ENCODE results near the gene DCANP1.

Gene DCANP1

DNA sequence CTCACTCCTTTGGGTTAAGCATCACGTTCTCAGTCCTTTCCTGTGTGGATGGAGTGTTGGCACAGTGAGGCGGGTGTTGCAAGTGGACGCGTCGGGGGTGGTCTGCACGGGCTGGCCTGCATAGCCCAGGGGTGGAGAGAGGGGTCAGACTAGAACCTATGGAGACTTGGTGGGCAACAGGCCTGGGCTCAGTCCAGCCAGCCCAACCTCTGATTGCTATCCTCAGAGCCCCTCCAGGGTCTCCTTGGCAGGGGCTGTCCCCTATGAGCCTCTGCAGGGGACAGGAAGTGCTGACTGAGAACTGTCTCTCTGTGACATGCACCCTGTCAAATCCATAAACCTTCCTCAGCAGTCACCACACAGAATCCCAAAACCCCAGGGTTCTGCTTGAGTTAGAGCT is 2.3 kb downstream of the DCANP1 start:
- no peak overlapping the region for H3K4me2 ChIP-seq (ENCODE audit: low read length)
- H3K4me3 ChIP-seq (ENCODE audit: low read depth, low read length, poor library complexity, severe bottlenecking) = no peak overlapping the region
- TF ChIP-seq EZH2 (IDR thresholded peaks at IDR 0.05; ENCODE audit: borderline replicate concordance, low read length) (no peak), CTCF (IDR thresholded peaks at IDR 0.05; ENCODE audit: low read length) (no peak)
- H3K9me3 ChIP-seq (ENCODE audit: low read length) = no peaks in the 10 kb centered on the region
- H3K9ac ChIP-seq (ENCODE audit: low read length) = no peak overlapping the region
- H3K27me3 ChIP-seq (ENCODE audit: insufficient read depth, low read length) = 0 out of 2 replicates have a peak, but pooled peaks cover 7% of the 10 kb centered on the region
- no peaks in the 10 kb centered on the region for H3K79me2 ChIP-seq (ENCODE audit: insufficient read depth, low read length)
- no peak overlapping the region for H2AFZ ChIP-seq (ENCODE audit: low read length)
- H3F3A ChIP-seq (ENCODE audit: insufficient read depth, low read length) = no peaks in the 10 kb centered on the region
- no peaks in the 10 kb centered on the region for H3K36me3 ChIP-seq (ENCODE audit: insufficient read depth, low read length)
- no peaks in the 10 kb centered on the region for H3K4me1 ChIP-seq (ENCODE audit: insufficient read depth, low read length, severe bottlenecking)
- H3K27ac ChIP-seq (ENCODE audit: low read depth, low read length, poor library complexity, severe bottlenecking) = no peak overlapping the region
- H4K20me1 ChIP-seq (ENCODE audit: insufficient read depth, low read length) = no peaks in the 10 kb centered on the region
- no peaks in the 10 kb centered on the region for H3K9me2 ChIP-seq (ENCODE audit: low read depth, low read length)

GRCh38 chr5:135444360-135444759 is 2.8 kb downstream of the DCANP1 start:
- no peaks in the 10 kb centered on the region for H3K9me2 ChIP-seq (ENCODE audit: low read depth, low read length)
- 0 out of 2 replicates have a peak, but pooled peaks cover 7% of the 10 kb centered on the region for H3K27me3 ChIP-seq (ENCODE audit: insufficient read depth, low read length)
- H2AFZ ChIP-seq (ENCODE audit: low read length) = no peak overlapping the region
- H3K9me3 ChIP-seq (ENCODE audit: low read length) = no peaks in the 10 kb centered on the region
- H3K9ac ChIP-seq (ENCODE audit: low read length) = no peak overlapping the region
- H4K20me1 ChIP-seq (ENCODE audit: insufficient read depth, low read length) = no peaks in the 10 kb centered on the region
- H3K4me3 ChIP-seq (ENCODE audit: low read depth, low read length, poor library complexity, severe bottlenecking) = no peak overlapping the region
- no peaks in the 10 kb centered on the region for H3K36me3 ChIP-seq (ENCODE audit: insufficient read depth, low read length)
- no peak overlapping the region for H3K27ac ChIP-seq (ENCODE audit: low read depth, low read length, poor library complexity, severe bottlenecking)
- no peaks in the 10 kb centered on the region for H3K79me2 ChIP-seq (ENCODE audit: insufficient read depth, low read length)
- no peaks in the 10 kb centered on the region for H3K4me1 ChIP-seq (ENCODE audit: insufficient read depth, low read length, severe bottlenecking)
- TF ChIP-seq CTCF (IDR thresholded peaks at IDR 0.05; ENCODE audit: low read length) (no peak), EZH2 (IDR thresholded peaks at IDR 0.05; ENCODE audit: borderline replicate concordance, low read length) (no peak)
- no peaks in the 10 kb centered on the region for H3F3A ChIP-seq (ENCODE audit: insufficient read depth, low read length)
- H3K4me2 ChIP-seq (ENCODE audit: low read length) = no peak overlapping the region

- no peaks in the 10 kb centered on the region for H3K4me1 ChIP-seq (ENCODE audit: insufficient read depth, low read length, severe bottlenecking)
- H3K36me3 ChIP-seq (ENCODE audit: insufficient read depth, low read length) = no peaks in the 10 kb centered on the region
- H3K9ac ChIP-seq (ENCODE audit: low read length) = no peak overlapping the region
- no peaks in the 10 kb centered on the region for H3K9me2 ChIP-seq (ENCODE audit: low read depth, low read length)
- peaks cover 10% of the 10 kb centered on the region for H3K27me3 ChIP-seq (ENCODE audit: insufficient read depth, low read length)
- TF ChIP-seq EZH2 (IDR thresholded peaks at IDR 0.05; ENCODE audit: borderline replicate concordance, low read length) (no peak), CTCF (IDR thresholded peaks at IDR 0.05; ENCODE audit: low read length) (no peak)
- H3K79me2 ChIP-seq (ENCODE audit: insufficient read depth, low read length) = no peaks in the 10 kb centered on the region
- no peak overlapping the region for H3K27ac ChIP-seq (ENCODE audit: low read depth, low read length, poor library complexity, severe bottlenecking)
- no peaks in the 10 kb centered on the region for H3K9me3 ChIP-seq (ENCODE audit: low read length)
- no peaks in the 10 kb centered on the region for H4K20me1 ChIP-seq (ENCODE audit: insufficient read depth, low read length)
- no peak overlapping the region for H3K4me2 ChIP-seq (ENCODE audit: low read length)
- H3F3A ChIP-seq (ENCODE audit: insufficient read depth, low read length) = no peaks in the 10 kb centered on the region
- H3K4me3 ChIP-seq (ENCODE audit: low read depth, low read length, poor library complexity, severe bottlenecking) = no peak overlapping the region
- H2AFZ ChIP-seq (ENCODE audit: low read length) = no peak overlapping the region
These were observed 3.8 kb downstream of the DCANP1 start for GRCh38 chr5:135443161-135443960.
